ENCODE measurements around the gene CLSTN3.
A peak's percentile ranks its signal among the peaks of the same experiment; 100 is the strongest.

The CLSTN3 gene

DNA sequence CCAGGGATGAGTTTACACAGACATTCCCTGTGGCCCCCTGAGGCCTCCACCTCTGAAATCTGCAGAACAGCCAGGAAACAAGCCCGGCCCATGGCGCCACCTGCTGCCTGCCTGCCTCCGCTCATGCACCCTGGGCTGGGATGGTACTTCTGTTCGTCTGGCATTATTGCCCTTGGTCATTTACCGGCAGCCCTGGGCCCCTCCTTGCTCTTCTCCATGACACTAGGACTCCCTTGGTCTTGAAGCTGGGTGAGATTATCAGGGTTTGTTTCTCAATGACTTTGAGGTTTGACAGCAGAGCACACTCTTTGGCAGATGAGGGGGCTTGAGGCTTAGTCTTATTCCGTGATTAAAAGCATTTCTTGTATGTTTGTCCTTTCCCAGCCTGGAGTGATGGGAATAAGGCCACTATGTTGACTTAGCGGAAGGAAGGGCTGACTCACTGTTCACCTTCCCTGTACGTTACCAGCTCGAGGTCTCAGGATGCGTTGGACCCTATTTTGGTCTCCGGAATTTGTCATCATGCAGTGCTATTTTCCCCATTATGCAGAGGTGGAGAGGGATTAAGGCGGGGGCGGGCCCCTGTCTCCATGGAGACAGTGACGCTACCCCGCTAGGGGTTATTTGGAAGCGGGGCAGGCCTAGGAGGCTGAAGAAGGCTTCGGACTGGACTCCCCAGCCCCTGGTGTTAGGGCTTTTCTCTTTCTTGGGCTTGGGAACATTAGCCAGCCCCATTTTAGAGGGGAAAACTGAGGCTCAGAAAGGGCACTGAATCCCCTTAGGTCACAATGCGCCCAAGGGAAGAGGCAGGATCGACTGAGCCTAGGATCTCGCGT, 58.6 kb downstream of the CLSTN3 start (continued):
- TF ChIP-seq PRDM4 (tag by site-specific recombination; IDR thresholded peaks at IDR 0.05), result 0 out of 2 replicates have a peak, but pooled peaks have one; percentile 41
- TF ChIP-seq ZNF37A (tag by site-specific recombination; IDR thresholded peaks at IDR 0.05), result no peak
- TF ChIP-seq ZNF398 (tag by site-specific recombination; IDR thresholded peaks at IDR 0.05), result no peak
- no peak for TF ChIP-seq ZNF596 (tag by site-specific recombination; IDR thresholded peaks at IDR 0.05)
- peak; percentile 51; the same call in 1 of the 2 replicates for TF ChIP-seq EGR2 (tag by site-specific recombination; IDR thresholded peaks at IDR 0.05; ENCODE audit: low read depth)
- TF ChIP-seq ZNF747 (tag by site-specific recombination; IDR thresholded peaks at IDR 0.05), result no peak
- peak; percentile 59; the same call in 1 of the 2 replicates for TF ChIP-seq ZSCAN30 (tag by site-specific recombination; IDR thresholded peaks at IDR 0.05)
- TF ChIP-seq ZNF366 (tag by site-specific recombination; conservative IDR thresholded peaks at IDR 0.05), result peak; percentile 65; the same call in 1 of the 2 replicates
- TF ChIP-seq ZSCAN18 (tag by site-specific recombination; IDR thresholded peaks at IDR 0.05), result no peak
- no peak for TF ChIP-seq ZNF19 (tag by site-specific recombination; IDR thresholded peaks at IDR 0.05; ENCODE audit: low read depth)
- TF ChIP-seq ZNF658 (tag by site-specific recombination; IDR thresholded peaks at IDR 0.05), result no peak
- TF ChIP-seq ZNF639 (tag by site-specific recombination; IDR thresholded peaks at IDR 0.05), result no peak
- no peak for TF ChIP-seq ZNF530 (tag by site-specific recombination; IDR thresholded peaks at IDR 0.05; ENCODE audit: low read depth)
- TF ChIP-seq KLF16 (tag by site-specific recombination; IDR thresholded peaks at IDR 0.05), result peak; percentile 39; the same call in 1 of the 2 replicates
- TF ChIP-seq ZNF274 (IDR thresholded peaks at IDR 0.05; ENCODE audit: low read length), result no peak
- no peak for TF ChIP-seq ZNF274 (tag by site-specific recombination; IDR thresholded peaks at IDR 0.05; ENCODE audit: borderline replicate concordance)
- TF ChIP-seq, protein P1, sequence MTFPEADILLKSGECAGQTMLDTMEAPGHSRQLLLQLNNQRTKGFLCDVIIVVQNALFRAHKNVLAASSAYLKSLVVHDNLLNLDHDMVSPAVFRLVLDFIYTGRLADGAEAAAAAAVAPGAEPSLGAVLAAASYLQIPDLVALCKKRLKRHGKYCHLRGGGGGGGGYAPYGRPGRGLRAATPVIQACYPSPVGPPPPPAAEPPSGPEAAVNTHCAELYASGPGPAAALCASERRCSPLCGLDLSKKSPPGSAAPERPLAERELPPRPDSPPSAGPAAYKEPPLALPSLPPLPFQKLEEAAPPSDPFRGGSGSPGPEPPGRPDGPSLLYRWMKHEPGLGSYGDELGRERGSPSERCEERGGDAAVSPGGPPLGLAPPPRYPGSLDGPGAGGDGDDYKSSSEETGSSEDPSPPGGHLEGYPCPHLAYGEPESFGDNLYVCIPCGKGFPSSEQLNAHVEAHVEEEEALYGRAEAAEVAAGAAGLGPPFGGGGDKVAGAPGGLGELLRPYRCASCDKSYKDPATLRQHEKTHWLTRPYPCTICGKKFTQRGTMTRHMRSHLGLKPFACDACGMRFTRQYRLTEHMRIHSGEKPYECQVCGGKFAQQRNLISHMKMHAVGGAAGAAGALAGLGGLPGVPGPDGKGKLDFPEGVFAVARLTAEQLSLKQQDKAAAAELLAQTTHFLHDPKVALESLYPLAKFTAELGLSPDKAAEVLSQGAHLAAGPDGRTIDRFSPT (tag by site-specific recombination; IDR thresholded peaks at IDR 0.05), result no peak
- TF ChIP-seq GLIS1 (tag by site-specific recombination; IDR thresholded peaks at IDR 0.05), result peak; percentile 78
- TF ChIP-seq ZNF558 (tag by site-specific recombination; IDR thresholded peaks at IDR 0.05), result no peak; the same call in 1 of the 2 replicates
- TF ChIP-seq ZNF600 (tag by site-specific recombination; IDR thresholded peaks at IDR 0.05), result peak; percentile 72
- TF ChIP-seq ZNF610 (tag by site-specific recombination; IDR thresholded peaks at IDR 0.05; ENCODE audit: borderline replicate concordance), result no peak
- no peak for TF ChIP-seq ZFP37 (tag by site-specific recombination; IDR thresholded peaks at IDR 0.05)
- no peak for TF ChIP-seq ZNF426 (tag by site-specific recombination; IDR thresholded peaks at IDR 0.05)
- TF ChIP-seq, protein P2, sequence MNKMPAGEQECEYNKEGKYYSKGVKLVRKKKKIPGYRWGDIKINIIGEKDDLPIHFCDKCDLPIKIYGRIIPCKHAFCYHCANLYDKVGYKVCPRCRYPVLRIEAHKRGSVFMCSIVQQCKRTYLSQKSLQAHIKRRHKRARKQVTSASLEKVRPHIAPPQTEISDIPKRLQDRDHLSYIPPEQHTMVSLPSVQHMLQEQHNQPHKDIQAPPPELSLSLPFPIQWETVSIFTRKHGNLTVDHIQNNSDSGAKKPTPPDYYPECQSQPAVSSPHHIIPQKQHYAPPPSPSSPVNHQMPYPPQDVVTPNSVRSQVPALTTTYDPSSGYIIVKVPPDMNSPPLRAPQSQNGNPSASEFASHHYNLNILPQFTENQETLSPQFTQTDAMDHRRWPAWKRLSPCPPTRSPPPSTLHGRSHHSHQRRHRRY (tag by site-specific recombination; IDR thresholded peaks at IDR 0.05), result no peak
- no peak for TF ChIP-seq GLIS2 (tag by site-specific recombination; IDR thresholded peaks at IDR 0.05)
- no peak for TF ChIP-seq ZNF677 (tag by site-specific recombination; IDR thresholded peaks at IDR 0.05)
- TF ChIP-seq TCF7L2 (IDR thresholded peaks at IDR 0.05; ENCODE audit: borderline replicate concordance, low read depth, low read length), result no peak
- no peak for TF ChIP-seq ZNF239 (tag by site-specific recombination; IDR thresholded peaks at IDR 0.05)
- TF ChIP-seq ZNF341 (tag by site-specific recombination; IDR thresholded peaks at IDR 0.05; ENCODE audit: low read depth), result peak; percentile 86
- no peak for TF ChIP-seq OSR2 (tag by site-specific recombination; IDR thresholded peaks at IDR 0.05)

All from HEK293 (cell line).